Measurements from ENCODE around the gene RPUSD4.

- TF ChIP-seq, protein P1, sequence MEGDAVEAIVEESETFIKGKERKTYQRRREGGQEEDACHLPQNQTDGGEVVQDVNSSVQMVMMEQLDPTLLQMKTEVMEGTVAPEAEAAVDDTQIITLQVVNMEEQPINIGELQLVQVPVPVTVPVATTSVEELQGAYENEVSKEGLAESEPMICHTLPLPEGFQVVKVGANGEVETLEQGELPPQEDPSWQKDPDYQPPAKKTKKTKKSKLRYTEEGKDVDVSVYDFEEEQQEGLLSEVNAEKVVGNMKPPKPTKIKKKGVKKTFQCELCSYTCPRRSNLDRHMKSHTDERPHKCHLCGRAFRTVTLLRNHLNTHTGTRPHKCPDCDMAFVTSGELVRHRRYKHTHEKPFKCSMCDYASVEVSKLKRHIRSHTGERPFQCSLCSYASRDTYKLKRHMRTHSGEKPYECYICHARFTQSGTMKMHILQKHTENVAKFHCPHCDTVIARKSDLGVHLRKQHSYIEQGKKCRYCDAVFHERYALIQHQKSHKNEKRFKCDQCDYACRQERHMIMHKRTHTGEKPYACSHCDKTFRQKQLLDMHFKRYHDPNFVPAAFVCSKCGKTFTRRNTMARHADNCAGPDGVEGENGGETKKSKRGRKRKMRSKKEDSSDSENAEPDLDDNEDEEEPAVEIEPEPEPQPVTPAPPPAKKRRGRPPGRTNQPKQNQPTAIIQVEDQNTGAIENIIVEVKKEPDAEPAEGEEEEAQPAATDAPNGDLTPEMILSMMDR (IDR thresholded peaks at IDR 0.05), result no peak
- TF ChIP-seq EZH2 (IDR thresholded peaks at IDR 0.05), result no peak
- TF ChIP-seq EZH2phosphoT487 (IDR thresholded peaks at IDR 0.05), result no peak
Measured at GRCh38 chr11:126164781-126165180, 46.7 kb downstream of the RPUSD4 start.
